Iris pigment epithelial cell (primary cell): Measurements from ENCODE around the gene VRK3.

Experiments
- DNase-seq: peaks from one replicate; pipeline ENCODE4 v3.0.0-alpha.2; 2011; ENCODE audit warnings: low read depth

Gene VRK3

DNA sequence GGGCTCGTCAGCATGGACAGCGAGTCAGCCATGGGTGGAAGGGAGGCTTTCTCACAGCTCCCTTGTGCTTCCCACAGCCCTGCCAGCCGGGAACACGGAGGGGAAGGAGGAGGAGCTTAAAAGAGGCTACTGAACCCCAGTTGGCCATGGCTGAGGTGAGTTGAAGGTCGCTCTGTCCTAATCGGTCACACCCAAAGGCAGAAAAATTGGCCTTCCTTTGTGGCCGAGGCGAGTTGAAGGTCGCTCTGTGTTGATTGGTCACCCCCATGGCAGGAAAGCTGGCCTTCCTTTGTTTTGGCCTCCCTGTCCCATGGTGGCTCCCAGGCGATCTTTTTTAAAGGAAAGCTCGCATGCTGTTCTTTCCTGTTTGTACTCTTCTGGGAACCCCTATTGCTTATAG lies 5.8 kb upstream of the VRK3 start:
- no peak for DNase-seq

DNA sequence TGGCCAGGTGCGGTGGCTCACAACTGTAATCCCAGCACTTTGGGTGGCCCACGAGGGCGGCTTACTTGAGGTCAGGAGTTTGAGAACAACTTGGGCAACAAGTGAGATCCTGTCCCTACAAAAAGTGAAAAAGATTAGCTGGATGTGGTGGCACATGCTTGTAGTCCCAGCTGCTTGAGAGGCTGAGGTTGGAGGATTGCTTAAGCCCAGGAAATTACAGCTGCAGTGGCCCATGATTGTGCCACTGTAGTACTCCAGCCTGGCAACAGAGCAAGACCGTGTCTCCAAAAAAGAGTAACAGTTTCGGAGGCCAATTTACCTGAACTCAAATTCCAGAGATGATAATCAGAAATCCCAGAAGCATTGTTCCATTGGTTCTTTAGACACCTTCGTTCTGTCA lies 5.1 kb upstream of the VRK3 start:
- no peak for DNase-seq

DNA sequence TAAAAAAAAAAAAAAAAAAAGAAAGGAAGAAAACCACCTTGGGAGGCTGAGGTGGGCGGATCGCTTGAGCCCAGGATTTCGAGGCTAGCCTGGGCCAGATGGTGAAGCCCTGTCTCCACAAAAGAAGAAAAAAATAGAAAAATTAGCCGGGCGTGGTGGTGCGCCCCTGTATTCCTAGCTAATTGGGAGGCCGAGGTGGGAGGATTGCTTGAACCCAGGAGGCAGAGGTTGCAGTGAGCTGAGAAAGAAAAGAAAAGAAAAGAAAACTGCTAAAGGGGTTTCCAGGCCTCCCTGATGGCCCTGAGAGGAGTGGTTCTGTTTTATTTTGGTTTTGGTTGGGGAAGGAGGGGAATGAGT lies 1.4 kb upstream of the VRK3 start:
- DNase-seq: no peak

DNA sequence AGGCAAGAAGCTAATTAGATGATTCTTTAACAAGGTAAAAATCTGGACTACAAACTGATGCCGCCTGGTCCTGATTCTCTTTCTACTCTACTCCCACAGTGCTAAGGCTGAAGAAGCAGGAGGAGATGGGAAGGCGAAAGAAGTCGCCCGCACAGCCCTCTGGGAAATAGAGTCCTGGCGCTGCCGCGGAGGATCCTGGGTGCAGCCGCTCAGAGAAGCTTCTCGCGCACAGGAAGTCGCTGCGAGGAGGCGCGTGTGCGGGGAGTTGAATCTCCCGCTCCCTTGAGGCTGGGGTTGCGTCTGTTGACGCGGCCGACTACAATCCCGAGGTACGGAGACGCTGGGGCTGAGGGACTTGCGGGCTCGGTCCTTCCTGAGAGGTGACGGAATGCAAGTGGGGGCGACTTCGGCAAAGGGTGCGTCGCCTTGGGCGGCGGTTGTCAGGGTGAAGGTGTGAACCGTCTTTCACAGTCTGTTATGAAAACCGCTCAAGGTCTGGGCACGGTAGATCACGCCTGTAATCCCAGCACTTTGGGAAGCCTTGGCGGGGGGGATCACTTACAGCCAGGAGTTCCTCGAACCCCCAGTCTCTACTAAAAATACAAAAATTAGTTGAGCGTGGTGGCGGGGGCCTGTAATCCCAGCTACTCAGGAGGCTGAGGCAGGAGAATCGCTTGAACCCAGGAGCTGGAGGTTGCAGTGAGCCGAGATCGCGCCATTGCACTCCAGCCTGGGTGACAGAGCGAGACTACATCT lies 800 bp upstream of the VRK3 start, which contains the start of gene ZNF473:
Gene ZNF473 (plus strand): TSS at position 212 of the 756 bp plus-strand sequence. CDS start 5,078 bp downstream, outside the sequence.
- peak; percentile 96 for DNase-seq

DNA sequence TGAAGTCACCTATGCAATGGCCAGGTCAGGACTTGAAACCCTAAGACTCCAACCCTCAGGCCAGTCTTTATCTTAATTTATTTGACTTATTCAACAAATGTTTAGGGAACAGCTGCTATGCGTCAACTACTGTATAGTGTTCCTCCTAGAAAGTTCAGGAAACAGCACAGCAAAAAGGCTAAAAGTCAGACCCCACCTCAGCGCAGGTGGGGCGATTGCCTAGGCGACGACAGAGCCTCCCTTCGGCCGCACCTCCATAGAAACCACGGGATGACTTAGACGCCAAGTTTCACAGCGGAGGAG lies 502 bp downstream of the VRK3 start:
- no peak for DNase-seq

DNA sequence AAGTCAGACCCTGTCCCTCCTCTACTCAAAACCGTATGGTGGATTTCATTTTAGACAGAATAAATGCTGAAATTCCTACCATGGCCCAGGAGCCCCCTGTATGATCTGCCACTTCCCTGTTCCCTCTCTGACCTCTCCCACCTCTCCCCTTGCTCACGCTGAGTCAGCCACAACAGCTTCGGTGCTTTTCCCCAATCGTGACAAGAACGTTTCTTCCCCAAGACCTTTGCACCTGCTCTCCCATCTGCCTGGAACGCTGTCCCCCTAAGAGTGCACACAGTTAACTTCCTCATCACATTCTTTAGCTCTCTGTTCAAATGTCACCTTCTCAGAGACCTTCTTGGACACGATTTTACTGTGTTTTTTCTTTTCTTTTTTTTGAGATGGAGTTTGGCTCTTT lies 2.3 kb downstream of the VRK3 start:
- no peak for DNase-seq

DNA sequence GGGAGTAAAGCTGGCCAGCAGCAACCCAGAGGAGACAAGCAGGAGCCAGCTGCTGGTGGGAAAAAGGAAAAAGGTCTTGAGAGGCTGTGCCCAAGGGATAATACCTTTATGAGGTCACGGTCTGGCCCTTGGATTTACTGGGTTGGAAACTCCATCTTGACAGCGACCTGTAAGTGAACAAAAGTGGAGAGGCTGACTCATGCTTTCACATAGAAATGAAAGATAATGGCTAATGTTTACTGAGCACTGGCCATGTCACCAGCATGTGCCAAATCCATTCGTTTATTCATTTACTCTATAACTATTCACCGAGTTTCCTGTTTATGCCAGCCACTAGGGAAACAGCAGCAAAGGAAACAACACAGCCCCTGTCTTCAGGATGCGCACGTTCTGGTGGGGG lies 4.7 kb downstream of the VRK3 start:
- DNase-seq: peak; percentile 25

DNA sequence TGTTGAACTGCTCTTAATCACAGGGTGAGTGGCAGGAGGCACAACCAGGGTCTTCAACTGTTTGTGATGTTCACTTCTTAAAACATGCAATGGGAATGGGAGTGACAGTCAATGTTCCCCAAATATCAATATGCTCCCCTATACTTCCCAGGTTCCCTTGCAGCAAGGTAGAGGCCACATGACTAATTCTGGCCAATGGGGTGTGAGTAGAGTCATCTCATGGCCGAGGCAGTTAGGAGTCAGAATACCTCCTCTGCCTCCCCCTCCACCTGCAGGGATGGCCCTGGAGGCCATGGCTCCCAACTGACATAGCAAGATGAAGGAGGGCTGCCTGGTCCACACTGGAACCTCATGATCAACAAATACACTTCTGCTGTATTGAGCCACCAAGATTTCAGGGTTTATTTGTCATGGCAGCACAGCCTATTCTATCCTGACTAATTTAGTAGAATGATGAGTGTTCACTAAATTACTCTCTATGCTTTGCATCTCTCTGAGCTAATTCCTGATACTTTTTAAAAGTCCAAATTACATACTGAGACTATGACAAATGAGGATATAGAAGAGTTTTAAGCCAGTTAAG lies 8.9 kb downstream of the VRK3 start:
- no peak for DNase-seq

DNA sequence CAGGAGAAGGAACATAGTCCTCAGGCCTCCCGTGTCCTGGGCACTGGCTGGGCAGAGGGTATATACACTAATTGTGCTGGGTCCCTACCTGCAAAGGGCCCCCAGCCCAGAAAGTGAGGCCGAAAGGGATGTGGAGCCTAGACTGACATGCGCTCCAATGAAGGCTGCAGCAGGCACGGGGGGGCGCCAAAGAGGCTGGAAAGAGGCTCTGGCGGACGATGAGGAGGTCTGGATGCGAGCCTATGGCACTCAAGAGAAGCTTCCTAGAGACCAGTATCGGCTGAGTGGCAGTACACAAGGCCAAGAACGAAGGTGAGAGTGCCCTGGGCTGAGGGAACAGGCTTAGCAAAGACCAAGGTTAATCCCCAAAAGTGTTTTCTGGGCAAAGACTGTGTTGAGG lies 16.6 kb downstream of the VRK3 start:
- no peak for DNase-seq

DNA sequence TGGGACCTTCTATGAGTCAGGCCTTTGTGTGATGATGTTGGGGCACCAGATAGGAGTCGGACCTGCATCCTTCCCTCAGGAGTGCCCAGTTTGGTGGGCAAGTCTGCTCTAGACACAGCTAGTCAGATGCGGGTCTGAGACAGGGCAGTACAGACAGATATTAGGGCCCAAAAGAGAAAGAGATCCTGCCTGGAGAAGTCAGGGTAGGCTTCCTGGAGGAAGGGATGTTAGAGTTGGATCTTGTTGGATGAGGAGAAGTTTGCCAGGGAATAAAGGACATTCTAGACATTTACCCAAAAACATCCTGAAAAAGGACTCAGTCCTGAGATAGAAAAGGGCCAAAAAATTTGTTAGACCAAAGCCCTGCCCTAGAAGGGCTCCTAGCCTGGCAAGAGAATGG lies 17.2 kb downstream of the VRK3 start:
- DNase-seq: no peak

DNA sequence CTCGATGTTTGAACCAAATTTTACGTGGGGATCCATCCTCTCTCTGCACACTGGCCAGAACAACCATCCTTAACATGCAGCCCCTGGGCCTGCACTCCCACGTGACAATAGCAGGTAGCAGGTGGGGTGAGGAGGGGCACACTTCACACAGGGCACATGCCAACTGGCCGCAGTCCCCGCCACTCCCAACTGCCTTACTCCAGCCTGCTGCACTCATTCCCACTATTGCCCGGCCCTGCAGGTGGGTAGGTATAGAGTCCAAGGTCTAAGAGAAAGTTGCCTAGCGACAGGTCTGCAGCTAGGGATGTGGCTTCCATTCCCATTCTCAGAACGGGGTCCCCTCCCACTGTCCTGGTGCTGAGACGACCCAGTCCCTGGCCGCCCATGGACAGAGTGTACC lies 18.0 kb downstream of the VRK3 start:
- DNase-seq: no peak

DNA sequence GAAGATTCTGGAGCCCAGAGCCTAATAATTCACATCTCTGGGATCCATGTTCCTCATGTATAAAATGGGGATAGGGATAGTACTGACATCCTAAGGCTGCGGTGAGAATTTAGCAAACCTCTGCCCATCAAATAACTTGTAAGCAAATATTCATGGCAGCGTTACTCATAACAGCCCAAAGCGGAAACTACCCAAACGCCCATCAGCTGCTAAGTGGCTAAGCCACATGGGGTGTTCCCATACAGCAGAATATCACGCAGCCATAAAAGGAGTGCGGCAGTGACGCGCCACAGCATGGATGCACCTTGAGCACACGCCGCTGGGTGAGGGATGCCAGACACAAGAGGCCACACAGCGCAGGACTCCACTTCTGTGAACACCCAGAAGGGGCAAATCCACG lies 19.7 kb downstream of the VRK3 start:
- DNase-seq: no peak

DNA sequence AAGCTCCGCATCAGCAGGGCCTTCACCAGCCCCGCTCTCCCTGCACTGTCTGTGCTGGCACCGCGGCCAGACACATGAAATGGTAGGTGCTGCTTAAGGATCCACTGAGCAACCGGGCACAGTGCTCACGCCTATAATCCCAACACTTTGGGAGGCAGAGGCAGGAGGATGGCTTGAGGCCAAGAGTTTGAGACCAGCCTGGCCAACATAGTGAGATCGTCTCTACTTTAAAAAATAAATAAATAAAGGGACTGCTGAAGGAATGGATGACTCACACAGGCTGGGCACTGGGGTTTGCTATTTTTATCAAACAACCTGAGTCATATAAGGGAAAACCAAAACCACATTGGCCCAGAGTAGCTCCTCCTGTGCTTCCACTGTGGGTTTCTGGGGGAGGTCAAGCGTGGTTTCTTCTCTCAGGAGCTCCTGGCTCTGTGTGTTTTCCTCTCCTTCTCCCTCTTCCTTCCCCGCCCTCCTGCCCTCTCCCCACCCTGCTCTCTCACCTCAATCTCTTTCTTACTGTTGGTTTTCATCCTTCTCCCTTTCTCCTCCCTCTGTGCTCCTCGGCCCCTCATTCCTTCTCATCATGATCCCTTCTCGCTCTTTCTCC lies 21.3 kb downstream of the VRK3 start:
- DNase-seq: peak; percentile 91

DNA sequence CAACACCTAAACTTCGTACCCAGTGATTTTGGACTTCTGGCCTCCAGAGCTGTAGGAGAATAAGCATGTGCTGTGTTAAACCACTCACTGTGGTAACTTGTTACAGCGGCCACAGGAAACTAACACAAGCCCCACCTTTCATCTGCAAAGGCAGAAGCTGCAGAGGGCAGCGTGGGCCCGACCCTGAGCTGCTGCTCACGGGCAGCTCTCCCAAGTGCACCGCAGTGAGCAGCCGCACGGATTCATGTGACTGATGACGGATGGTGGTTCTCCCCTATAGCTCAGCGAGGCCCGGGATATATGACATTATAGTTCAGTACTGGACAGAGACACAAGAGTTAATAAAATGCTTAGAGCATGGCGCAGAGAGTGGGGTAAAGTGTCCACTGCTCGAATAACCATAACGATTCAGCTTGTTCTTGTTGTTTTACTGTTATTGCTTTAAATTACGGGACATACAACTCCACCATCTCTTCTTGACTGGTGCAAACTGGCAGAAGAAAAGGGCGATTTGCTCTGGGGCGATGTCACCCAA lies 21.9 kb downstream of the VRK3 start:
- no peak for DNase-seq

DNA sequence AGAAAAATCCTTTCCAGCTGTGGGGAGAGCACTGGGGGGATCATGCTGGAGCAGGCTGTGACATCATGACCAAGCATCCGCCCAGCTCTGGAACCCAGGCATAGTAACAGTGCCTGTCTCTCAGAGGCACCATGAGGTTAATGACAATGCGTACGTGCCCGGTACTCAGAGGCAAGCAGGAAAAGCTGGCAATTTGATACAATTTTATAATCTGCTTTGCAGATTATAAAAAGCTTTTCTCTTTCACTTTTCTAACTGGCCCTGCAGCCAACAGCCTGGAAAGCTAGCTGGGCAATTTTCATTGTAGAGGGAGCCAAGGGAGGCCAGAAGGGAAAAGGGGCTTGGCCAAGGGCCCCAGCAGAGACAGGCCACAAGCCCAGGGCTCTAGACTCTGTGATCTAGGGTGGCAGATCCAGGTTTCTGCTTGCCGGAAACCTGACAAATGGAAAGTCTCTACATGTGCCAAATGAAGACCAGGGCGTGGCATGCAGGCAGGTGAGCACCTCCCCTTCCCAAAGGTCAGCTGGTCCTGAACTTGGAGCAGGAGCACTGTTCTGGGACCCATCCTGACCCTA lies 22.7 kb downstream of the VRK3 start:
- DNase-seq: no peak

DNA sequence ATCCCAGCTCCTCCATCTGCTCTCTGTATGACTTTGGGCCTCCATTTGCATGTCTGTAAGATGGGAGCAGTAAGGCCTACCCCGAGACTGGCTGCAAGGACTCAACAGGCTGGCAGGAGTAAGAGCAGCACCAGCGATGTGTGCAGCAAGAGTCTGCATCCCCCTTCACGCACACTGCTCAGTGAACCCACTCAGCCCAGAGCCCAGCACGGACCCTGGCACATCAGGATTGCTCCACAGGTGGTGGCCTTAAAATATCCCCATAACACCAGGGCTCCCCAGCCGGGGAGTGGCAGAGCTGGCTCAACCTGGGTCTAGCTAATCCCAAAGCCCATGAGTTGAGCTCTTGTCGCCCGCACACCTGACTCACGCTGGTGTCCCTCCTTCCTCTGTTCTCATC lies 23.4 kb downstream of the VRK3 start:
- DNase-seq: no peak

DNA sequence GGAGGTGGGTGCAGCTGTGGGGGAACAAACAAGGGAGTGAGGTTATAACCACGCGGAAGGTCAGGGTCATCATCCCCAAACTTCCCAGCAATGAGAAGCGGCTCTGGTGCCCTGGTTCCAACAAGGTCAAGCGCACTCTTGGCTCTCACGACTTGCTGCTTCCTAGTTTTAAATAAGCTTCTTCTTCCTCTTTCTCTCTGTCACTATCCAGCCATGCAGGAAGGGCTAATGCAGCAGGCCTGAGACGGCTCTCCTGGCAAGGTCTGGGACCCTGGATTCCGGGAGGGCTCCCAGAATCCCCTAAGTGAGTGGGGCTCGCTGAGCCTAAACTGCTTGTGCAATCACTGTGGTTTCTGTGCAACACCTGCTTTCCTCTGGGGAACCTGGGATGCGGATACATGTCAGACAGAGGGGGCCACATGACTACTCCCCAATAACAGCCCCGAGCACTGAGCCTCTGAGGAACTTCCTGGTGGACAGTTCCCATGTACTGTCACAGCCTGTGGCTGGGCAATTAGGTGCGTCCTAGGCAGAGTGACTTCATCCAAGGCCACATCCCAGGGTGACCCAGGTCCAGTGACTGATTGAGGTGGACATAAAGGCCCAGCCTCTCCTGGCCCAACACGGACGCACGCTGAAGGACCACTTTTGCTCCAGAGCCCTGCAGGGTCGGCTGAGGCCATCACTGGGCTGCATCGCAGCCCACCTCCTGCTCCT lies 24.2 kb downstream of the VRK3 start:
- DNase-seq: no peak

DNA sequence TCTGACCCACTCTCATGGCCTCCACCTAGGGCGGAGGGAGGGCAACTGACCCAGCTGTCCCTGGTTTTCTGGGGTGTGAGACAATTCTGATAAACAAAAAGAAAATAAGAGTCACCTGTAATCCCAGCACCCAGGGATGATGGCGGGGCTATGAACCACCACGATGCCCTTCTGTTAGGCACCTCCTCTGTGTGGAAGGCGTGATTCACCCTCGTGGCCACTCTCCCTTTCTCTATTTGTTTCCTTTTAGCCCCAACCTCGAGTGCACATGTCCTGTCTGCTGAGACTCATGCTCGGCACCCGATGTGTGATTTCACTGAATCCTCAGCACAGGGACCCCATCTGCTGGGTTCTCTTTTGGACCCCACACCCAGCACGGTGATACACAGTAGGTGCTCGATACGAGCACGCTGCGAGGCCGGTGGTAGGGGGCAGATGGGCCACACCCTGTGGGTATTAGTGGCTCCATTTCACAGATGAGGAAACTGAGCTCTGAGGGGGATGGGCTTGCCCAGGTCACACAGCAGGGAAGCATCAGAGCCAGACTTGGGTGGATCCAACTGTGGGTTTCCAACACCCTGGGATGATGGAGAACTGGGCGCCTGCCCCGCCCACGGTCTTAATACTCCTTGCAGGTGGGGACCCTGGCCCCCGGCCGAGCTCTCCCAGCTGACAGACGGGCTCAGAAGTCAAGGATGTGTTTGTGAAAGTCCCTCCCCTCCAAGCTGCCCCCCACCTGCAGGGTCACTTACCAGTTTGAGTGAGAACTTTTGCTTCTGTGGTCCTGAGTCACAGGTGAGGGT lies 24.9 kb downstream of the VRK3 start:
- DNase-seq: no peak

DNA sequence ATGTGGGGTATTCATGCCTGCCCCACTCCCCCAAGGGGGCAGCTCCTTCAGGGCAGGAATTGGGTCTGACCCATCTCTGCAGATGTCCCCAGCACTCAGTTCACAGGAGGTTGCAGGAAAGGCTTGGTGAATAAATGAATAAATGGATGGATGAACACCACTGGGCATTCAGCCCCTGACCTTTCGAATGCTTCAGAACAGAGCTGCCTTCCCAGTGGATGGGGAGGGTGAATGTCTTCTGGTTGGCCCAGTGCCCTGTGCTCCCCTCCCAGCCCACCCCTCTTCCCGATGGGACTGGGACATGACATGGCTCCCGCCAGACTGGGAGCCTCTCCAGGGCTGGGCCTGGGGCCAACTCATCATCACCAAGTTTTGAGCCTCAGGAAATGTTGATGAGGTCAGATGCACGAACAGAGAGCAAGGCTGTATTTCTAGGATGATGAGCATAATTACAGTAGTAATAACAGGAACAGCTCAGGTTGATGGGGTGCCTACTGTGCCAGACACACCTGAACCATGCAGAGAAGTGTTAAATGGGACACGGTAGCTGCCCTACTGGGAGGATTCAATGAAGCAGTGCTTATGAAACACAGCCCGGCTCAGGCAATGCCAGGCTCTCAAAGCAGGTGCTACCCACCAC lies 25.7 kb downstream of the VRK3 start:
- peak; percentile 18 for DNase-seq

DNA sequence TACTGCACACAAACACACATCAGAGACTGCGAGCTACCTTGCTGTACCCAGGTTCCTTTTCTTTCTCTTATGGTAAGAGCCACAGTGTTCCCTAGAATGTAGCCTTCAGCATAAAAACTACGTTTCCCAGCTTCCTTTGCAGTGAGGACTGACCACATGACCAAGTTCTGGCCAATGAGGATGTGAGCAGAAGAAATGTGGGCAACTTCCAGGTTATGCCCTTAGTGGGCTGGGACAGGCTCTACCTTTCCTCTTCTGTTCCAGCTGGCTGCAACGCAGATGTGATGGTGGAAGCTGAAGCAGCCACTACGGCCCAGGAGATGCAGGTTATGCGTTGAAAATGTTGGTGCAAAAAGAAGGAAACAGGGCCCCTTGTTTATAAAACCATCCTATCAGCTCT lies 27.5 kb downstream of the VRK3 start:
- DNase-seq: peak; percentile 32

DNA sequence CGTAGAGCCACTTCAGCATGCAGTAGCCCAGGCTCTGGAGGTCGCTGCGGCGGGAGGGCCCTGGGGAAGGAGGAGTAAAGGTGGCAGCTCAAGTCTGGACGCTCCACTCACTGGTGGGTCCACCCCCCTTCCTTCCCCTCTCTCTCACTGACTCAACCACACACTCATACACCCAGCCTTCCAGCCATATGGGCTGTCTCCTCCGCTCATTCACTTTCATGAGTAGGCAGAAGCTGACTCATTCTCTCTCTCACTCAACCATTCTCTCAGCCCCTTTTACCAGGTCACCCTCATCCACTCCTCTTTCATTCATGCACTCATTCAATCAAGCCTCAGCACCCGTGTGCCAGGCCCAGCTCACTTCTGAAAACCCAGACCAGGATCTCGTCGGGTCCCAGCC lies 36.7 kb downstream of the VRK3 start:
- peak; percentile 76 for DNase-seq
